ACHN (cell line): ENCODE results near the gene SUSD5.

Experiments used
- DNase-seq: peaks from one replicate; pipeline ENCODE4 v3.0.0-alpha.2; 2015
- in situ Hi-C: cut with HindIII; loops from 2 replicates; pipeline ENCODE4 v1.10.0; 2017; ENCODE audit warnings: low sequenced_read_pairs, low pct_ligation_motif_present, low pct_unique_long_range_greater_than_20kb

Gene SUSD5

DNA sequence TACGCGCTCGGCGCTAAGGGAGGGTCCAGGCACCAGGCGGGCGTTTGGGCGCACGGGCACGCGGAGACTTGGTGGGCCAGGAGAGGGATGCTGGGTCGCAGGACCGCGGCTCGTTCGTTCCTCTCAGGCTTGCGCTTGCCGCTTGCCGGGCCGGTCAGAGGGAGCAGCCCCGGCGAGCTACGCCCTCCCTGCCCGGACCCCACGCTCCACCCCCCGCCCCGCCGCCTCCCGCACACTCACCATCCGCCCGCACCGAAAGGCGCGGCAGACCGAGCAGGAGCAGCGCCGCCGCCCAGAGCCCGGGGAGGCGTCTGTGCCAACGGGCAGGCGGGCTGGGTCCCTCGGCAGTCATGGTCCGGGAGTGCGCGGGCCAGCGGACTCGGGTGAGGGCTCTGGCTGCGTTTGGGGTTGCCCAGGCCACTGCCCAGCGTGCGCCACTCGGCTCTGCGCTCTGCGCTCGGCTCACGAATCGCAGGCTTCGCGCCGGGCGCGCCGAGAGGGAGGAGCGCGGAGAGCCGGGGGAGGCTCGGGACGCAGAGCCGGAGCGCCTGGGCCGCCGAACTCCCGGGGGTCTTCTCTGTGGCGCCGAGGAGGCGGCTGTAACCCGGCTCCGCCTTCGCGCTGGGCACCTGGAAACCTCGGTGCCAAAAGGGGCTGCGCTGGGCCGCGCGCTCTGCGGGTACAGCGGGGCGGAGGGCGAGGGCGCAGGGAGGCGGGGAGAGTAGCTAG lies at the start of gene SUSD5:
TSS of gene SUSD5 (minus strand) at position 365 of the 729 bp plus-strand sequence. CDS start at position 352, 13 bp downstream.
- DNase-seq = peak; percentile 22
- in situ Hi-C loops = no loop called here

DNA sequence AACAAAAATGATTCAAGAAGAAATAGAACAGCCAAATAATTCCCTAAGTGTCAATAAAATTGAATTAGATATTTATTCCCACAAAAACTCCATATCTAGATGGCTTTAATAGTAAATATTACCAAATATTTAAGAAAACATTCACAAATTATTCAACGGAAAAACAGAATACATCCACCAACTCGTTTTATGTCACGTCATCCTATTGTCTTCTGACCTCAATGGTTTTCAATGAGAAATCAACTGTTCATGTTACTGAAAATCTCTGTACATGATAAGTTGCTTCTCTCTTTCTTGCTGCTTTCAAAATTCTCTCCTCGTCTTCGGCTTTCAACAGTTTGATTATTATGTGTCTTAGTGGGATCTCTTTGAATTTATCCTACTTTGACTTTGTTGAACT lies 41.5 kb upstream of the SUSD5 start:
- in situ Hi-C loops = no loop called here
- no peak for DNase-seq

GRCh38 chr3:33256249-33256648 lies 37.6 kb upstream of the SUSD5 start:
- DNase-seq = no peak
- in situ Hi-C loops = no loop called here

GRCh38 chr3:33250712-33251111 lies 32.1 kb upstream of the SUSD5 start:
- DNase-seq = no peak
- in situ Hi-C loops = no loop called here

GRCh38 chr3:33246786-33247185 lies 28.2 kb upstream of the SUSD5 start:
- in situ Hi-C loops = no loop called here
- DNase-seq = no peak

DNA sequence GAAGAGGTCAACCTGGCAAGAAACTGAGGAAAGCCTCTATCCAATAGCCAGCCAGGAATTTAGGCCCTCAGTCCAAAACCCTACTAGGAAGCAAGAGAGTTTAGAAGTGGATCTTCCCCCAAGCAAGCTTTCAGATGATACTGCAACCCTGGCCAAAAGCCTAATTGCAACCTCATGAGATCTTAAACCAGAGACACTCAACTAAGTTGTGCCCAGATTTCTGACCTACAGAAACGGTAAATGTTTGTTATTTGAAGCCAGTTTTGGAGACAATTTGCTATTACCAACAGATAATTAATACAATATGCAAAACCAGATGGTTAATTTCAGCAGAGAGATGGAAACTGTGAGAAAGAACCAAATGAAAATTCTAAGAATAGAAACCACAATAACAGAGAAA lies 21.7 kb upstream of the SUSD5 start:
- DNase-seq = no peak
- in situ Hi-C loops = no loop called here

GRCh38 chr3:33238923-33239322 lies 20.3 kb upstream of the SUSD5 start:
- no peak for DNase-seq
- in situ Hi-C loops = no loop called here

- no peak for DNase-seq
- in situ Hi-C loops = no loop called here
Observed at GRCh38 chr3:33237439-33237838, 18.8 kb upstream of the SUSD5 start.

- DNase-seq = no peak
- in situ Hi-C loops = no loop called here
Observed at GRCh38 chr3:33236005-33236404, 17.4 kb upstream of the SUSD5 start.

- no peak for DNase-seq
- in situ Hi-C loops = no loop called here
Observed at GRCh38 chr3:33233884-33234283, 15.3 kb upstream of the SUSD5 start.

GRCh38 chr3:33231756-33232465 lies 13.3 kb upstream of the SUSD5 start:
- DNase-seq = no peak
- in situ Hi-C loops = no loop called here

DNA sequence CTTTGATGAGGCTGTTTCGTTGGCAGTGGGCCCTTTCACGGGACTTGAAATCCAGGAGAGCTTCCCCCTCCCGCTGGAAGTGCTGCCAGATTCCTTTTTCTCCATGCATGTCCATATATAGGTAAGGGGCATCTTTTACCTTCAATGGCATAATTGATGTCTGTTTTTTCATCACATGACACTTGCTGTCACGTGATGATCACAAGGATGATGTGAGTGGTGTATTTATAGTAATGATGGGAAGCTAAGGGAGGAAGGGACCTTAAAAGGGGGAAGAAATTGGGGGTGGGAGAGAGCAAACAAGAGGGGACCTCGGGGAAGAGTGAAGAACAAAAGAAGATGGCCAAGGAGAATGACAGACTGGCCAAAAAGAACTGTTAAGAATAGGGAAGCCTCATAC lies 11.3 kb upstream of the SUSD5 start:
- in situ Hi-C loops = no loop called here
- DNase-seq = no peak

DNA sequence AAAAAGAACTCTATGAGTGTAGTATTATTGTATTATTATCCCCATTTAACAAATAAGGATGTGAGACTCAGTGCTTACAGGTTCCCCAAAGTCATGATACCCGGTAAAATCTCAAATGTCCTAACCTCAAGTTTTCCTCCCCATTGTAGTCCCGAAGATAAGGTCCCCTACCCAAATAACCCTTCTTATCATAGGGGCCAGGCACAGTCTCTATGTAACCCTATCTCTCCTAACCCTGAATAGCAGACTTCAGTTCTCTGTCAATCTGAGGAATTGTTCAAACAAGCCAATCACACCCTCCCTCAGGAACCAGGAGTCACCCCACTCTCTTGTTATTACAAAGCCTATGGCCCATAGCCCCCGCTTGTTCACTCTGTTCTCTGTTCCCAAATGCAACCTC lies 10.5 kb upstream of the SUSD5 start:
- in situ Hi-C loops = no loop called here
- no peak for DNase-seq

GRCh38 chr3:33221241-33221640 lies 2.6 kb upstream of the SUSD5 start:
- no peak for DNase-seq
- in situ Hi-C loops = no loop called here

DNA sequence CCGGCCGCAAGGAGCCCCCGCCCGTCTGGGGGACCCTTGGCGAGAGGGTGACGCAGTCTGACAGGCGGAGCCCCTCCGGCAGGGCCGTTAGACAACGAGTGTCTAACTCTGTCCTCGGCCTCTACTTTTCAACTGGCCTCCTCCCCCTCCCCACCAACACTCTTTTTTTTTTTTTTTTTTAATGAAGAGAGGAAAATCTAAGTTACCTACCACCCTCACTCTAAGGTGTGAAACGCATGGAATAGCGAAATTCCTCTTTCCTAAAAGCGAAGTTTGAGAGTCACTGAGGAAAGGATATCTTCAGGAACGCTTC lies 521 bp upstream of the SUSD5 start:
- in situ Hi-C loops = no loop called here
- no peak for DNase-seq

DNA sequence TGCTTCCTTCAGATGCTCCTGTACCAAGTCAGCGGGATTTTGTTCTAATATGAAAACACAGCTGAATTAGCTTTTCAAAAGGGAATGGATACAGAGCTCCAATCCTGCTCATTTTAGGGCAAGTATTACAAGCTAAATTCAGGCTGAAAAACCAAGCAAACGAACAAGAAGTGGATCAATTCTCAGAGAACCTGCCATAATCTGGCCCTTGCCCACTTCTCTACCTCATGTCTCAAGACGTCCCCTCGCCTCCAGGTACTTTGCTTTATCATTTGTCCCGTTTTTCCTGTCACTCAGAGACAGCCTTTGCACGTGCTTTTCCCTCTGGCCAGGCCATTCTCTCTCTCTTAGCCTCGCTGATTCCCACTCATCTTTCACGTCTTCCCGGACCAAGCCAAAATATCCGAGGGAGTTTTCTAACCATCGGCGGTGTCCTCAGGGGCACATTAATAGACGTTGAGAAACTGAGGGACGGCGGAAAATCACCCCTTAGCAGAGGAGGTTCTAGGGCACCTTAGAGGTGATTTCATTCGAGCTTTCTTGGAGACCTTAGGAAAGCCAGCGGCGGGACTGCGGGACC lies 654 bp downstream of the SUSD5 start:
- DNase-seq = no peak
- in situ Hi-C loops = no loop called here

DNA sequence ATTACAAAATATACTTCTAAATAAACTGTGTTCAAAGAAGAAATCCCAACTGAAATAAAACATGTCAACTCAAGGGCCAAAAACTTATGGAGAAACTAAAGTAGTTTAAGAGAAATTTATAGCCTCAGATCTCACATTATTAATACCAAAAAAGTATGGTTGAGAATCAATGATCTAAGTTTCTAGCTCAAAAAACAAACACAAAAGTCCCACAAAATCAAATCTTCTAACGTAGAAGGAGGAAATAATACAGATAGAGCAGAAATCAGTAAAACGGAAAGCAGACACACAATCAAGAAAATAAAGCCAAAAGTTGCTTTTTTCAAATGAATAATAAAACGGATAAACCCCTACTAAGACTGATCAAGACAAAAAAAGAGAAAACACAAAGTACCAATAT lies 2.9 kb downstream of the SUSD5 start:
- DNase-seq = no peak
- in situ Hi-C loops = no loop called here

DNA sequence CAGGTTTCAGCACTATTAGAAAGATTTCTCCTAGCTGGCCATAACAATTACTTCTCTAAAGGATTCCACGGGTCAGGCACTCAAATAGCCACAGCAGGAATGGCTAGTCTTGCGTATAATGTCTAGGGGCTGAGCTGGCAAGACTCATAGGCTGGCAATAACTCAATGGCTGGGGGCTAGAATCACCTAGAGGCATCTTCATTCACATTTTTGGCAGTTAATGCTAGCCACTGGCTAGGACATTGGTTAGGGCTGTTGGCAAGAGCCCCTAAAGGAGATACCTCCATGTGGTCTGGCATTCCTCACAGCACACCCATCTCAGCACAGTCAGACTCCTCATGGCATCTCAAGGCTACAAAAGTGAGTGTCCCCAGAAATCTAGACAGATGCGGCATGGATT lies 6.2 kb downstream of the SUSD5 start:
- DNase-seq = no peak
- in situ Hi-C loops = no loop called here

- peak; percentile 60 for DNase-seq
- in situ Hi-C loops = no loop called here
Observed at GRCh38 chr3:33211444-33211843, 7.2 kb downstream of the SUSD5 start.

DNA sequence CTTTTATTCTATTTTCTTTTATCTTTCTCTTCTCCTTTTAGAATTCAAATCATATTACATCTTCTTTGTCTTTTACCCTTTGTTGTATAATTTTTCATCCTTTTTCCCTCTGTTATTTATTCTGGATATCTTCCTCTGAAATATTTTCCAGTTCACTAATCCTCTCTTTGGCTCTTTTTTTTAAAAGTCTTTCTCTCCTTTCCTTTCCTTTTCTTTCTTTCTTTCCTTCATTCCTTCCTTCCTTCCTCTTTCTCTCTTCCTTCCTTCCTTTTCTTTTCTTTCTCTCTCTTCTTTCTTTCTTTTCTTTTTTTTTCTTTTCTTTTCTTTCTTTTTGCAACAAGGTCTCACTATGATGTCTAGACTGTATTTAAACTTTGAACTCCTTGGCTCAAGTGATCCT lies 9.3 kb downstream of the SUSD5 start:
- in situ Hi-C loops = no loop called here
- DNase-seq = no peak
